OCI-LY1 (cell line): ENCODE measurements around the gene CEMIP.

Experiments used
- EZH2 ChIP-seq: fragments of 200-600 bp; sonication (generic), shearing (Covaris generic); IDR thresholded peaks from 2 replicates; pipeline ENCODE4 v1.8.0; 2017; ENCODE audit warnings: borderline replicate concordance, mixed run types, mild to moderate bottlenecking, antibody characterized with exemption, low read length, moderate library complexity, mixed read lengths
- TF ChIP-seq, protein P1 (sequence below): fragments of 200-600 bp; sonication (generic), shearing (Covaris generic); IDR thresholded peaks from 2 replicates; pipeline ENCODE4 v1.5.1; 2017; ENCODE audit warnings: mild to moderate bottlenecking, antibody characterized with exemption, low read length, moderate library complexity, mixed read lengths

DNA sequence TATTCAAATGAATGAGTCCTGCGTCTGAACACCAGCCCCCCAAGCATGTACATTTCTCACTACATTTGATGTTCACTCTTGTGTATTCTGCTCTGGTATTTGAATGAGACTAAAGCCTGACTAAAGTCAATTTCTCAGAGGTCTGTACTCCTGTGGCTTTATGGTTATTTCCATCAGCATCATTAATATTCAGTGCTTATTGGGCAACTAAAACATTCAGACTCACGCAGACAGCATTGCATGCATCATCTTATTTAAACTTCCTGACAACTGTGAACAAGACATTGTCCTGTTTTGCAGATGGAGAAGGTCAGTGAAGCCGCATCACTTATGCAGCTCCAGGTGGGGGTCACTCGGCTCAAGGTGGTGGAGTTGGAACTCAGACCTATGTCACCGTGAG lies 11.1 kb downstream of the CEMIP start:
- no peak for TF ChIP-seq EZH2
- TF ChIP-seq, protein P1, sequence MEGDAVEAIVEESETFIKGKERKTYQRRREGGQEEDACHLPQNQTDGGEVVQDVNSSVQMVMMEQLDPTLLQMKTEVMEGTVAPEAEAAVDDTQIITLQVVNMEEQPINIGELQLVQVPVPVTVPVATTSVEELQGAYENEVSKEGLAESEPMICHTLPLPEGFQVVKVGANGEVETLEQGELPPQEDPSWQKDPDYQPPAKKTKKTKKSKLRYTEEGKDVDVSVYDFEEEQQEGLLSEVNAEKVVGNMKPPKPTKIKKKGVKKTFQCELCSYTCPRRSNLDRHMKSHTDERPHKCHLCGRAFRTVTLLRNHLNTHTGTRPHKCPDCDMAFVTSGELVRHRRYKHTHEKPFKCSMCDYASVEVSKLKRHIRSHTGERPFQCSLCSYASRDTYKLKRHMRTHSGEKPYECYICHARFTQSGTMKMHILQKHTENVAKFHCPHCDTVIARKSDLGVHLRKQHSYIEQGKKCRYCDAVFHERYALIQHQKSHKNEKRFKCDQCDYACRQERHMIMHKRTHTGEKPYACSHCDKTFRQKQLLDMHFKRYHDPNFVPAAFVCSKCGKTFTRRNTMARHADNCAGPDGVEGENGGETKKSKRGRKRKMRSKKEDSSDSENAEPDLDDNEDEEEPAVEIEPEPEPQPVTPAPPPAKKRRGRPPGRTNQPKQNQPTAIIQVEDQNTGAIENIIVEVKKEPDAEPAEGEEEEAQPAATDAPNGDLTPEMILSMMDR: no peak
